RWPE1 (cell line): ENCODE data around the gene PRR5L.

ENCODE experiments used
- CTCF ChIA-PET: fragments of 350-600 bp; sonication (Branson Sonifier 250); formaldehyde crosslinking; extraction: SDS; loops from one replicate; lab custom pipeline; 2021; lab: Yijun Ruan, JAX
- POLR2A ChIA-PET: fragments of 400-600 bp; formaldehyde crosslinking; extraction: SDS; loops from one replicate; lab custom pipeline; 2020; ENCODE audit warnings: antibody characterized with exemption; ENCODE audit not compliant: low non-redundant PET; lab: Yijun Ruan, JAX
- DNase-seq: peaks from one replicate; pipeline ENCODE4 v3.0.0; 2012; ENCODE audit warnings: low spot score
- H3K27ac ChIP-seq: fragments of 450-650 bp; 2 replicates; pipeline ENCODE4 v1.5.1; 2017
- TF ChIP-seq, protein P1 (sequence below): fragments of 450-650 bp; conservative IDR thresholded peaks from 2 replicates; pipeline ENCODE4 v1.5.1; 2017; ENCODE audit warnings: low read depth, mild to moderate bottlenecking

PRR5L gene

DNA sequence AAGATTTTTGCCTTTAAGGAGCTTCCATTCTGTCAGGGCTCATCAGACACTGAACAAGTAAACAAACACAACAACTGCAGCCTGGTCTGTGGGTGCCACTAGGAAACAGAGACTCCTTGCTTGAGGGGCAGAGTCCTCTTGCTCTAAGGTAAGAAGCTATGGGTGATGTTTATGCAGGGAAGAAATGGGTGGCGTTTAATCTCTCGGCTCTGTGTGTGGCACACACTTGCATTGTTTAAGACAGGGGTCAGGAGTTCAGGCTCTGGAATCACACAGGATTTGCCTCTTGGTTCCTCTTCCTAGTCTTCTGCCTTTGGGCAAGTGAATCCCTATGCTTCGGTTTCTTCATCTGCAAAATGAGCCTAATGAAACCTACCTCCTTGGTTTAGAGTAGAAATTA, 90.3 kb downstream of the PRR5L start:
- no peak for DNase-seq
- H3K27ac ChIP-seq: no peak overlapping the region
- ChIA-PET POLR2A (no interaction called here), CTCF (no interaction called here)
- TF ChIP-seq, protein P1, sequence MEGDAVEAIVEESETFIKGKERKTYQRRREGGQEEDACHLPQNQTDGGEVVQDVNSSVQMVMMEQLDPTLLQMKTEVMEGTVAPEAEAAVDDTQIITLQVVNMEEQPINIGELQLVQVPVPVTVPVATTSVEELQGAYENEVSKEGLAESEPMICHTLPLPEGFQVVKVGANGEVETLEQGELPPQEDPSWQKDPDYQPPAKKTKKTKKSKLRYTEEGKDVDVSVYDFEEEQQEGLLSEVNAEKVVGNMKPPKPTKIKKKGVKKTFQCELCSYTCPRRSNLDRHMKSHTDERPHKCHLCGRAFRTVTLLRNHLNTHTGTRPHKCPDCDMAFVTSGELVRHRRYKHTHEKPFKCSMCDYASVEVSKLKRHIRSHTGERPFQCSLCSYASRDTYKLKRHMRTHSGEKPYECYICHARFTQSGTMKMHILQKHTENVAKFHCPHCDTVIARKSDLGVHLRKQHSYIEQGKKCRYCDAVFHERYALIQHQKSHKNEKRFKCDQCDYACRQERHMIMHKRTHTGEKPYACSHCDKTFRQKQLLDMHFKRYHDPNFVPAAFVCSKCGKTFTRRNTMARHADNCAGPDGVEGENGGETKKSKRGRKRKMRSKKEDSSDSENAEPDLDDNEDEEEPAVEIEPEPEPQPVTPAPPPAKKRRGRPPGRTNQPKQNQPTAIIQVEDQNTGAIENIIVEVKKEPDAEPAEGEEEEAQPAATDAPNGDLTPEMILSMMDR: no peak

DNA sequence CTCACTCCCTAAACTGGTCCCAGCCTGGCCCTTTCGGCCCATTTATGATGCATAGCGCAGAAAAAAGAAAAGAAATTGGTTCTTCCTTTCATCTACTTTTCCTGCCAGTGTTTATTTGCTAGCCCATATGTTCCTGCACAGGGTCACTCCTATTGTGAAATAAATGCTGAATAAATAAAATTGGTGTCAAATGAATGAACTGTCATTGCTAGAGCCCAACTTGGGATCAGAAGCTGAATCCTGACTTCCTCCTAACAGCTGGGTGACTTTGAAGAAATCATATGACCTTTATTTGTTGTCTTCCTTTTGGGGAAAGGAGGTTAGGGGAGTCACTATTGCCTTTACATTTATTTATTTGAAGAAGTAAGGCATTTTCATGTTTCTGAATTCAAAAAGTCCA, 92.0 kb downstream of the PRR5L start:
- DNase-seq: no peak
- TF ChIP-seq, protein P1: no peak
- ChIA-PET CTCF (no interaction called here), POLR2A (no interaction called here)
- no peak overlapping the region for H3K27ac ChIP-seq

DNA sequence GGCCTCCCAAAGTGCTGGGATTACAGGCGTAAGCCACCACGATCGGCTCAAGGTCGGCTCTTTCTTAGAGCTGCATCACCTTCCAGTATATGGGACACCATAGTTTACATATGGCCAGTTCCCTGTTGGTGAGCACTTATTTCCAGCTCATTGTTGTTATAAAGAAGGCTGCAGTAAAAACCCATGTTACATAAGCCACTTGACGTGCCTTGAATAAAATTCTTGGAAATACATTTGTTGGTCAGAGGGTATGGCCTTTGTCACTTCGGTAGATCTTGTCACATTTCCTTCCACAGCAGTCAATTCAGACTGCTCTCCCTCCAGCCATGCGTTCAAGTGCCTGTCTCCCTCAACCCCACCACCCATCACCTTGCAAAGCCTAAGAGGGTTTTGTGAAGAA, 92.9 kb downstream of the PRR5L start:
- CTCF ChIA-PET: interaction anchor here (0.6 kb wide), 1 partner anchor 261 kb away, joined by 4 read pairs; no protein-coding TSS in a partner anchor
- TF ChIP-seq, protein P1: no peak
- H3K27ac ChIP-seq: no peak overlapping the region
- no peak for DNase-seq
- POLR2A ChIA-PET: no interaction called here

DNA sequence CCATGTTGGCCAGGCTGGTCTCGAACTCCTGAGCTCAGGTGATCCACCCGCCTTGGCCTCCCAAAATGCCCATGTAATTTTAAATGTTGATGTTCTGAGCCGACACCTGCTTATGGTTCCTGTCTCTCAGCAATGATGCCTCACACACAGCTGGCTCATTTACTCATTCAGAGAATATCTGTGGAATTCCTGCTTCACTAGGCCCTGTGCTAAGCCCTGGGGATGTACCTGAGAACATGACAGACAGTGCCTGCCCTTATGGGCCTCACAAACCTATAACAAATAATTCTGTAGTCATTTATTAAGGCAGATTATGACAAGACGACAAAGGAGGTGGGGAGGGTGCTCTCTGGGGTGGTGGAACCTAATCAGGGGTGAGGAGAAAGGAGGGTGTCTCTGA, 93.7 kb downstream of the PRR5L start:
- TF ChIP-seq, protein P1: no peak
- POLR2A ChIA-PET: no interaction called here
- H3K27ac ChIP-seq: no peak overlapping the region
- DNase-seq: no peak
- CTCF ChIA-PET: no interaction called here

DNA sequence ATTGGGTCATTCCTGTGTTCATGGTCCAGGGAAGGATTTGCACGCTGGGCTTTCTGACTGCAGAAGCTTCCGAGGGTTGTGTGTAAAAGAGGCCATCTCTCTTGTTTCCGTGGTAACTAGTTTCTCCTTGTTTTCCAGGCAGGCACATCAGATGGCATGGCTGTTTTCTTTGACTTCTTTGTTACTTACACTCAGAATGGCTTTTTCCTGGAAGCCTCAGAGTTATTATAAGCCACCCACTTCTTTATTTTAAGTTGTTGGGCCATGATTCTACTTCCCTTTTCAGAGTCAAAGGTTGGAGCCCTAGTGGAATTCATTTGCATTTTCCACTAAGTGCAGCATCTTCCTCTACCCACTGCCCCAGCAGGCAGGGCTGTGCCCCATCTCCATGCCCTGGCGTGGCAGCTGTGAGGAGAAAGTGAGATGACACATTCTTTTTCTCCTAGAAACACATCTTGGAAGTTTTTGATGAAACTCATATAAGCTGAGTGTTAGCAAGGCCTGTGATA, 94.9 kb downstream of the PRR5L start:
- H3K27ac ChIP-seq: no peak overlapping the region
- TF ChIP-seq, protein P1: no peak
- ChIA-PET POLR2A (no interaction called here), CTCF (no interaction called here)
- no peak for DNase-seq

DNA sequence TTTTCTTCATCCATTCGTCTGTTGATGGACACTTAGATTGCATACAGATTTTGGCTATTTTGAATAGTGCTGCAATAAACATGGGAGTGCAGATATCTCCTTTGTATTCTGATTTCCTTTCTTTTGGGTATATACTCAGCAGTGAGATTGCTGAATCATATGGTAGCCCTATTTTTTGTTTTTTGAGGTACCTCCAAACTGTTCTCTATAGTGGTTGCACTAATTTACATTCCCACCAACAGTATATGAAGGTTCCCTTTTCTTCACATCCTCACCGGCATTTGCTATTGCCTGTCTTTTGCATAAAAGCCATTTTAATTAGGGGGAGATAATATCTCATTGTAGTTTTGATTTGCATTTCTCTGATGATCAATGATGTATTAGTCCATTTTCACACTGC, 96.1 kb downstream of the PRR5L start:
- no peak overlapping the region for H3K27ac ChIP-seq
- no peak for DNase-seq
- CTCF ChIA-PET: no interaction called here
- TF ChIP-seq, protein P1: no peak
- POLR2A ChIA-PET: no interaction called here
